PC-3 (cell line): Measurements from ENCODE around the gene RHOXF1. TPM values are rescaled to one million over a fixed set of nuclear protein-coding genes. Genes with fewer than 3 reads are reported as not detected.
"Not testable (repeated sequence)": the region's sequence is repeated elsewhere in the genome, so short reads cannot be mapped to it uniquely, and the experiment has no call there.

ENCODE experiments used
- ATAC-seq: fragments of 200-7000 bp; cut with Tn5 transposase; 2 replicates; pipeline ENCODE4 v1.9.1; 2020; ENCODE audit warnings: mild to moderate bottlenecking, moderate library complexity
- BruUV-seq: library from RNA; stranded (reverse); fragments of 400-500 nt; replicated peaks from 2 replicates; lab custom pipeline; 2021; lab: Mats Ljungman, UMichigan
- CTCF ChIA-PET: fragments of 300-600 bp; sonication (Branson Sonifier 250); formaldehyde crosslinking; loops from one replicate; lab custom pipeline; 2022; ENCODE audit warnings: antibody characterized with exemption; lab: Charles Lee
- POLR2A ChIA-PET: fragments of 300-600 bp; sonication (Branson Sonifier 250); formaldehyde crosslinking; loops from one replicate; lab custom pipeline; 2022; ENCODE audit warnings: antibody characterized with exemption; ENCODE audit not compliant: unreplicated experiment; lab: Charles Lee
- DNase-seq: peaks from one replicate; pipeline ENCODE4 v3.0.0-alpha.2; 2015
- H2AFZ ChIP-seq: fragments of 300-600 bp; sonication (generic); 2 replicates; pipeline ENCODE4 v1.6.0; 2016; ENCODE audit warnings: antibody characterized with exemption, low read length
- H3F3A ChIP-seq: fragments of 300-600 bp; sonication (generic); one replicate; pipeline ENCODE4 v1.6.0; 2017; ENCODE audit warnings: antibody characterized with exemption, low read length, control low read depth, mild to moderate bottlenecking; ENCODE audit not compliant: unreplicated experiment
- H3K27ac ChIP-seq: fragments of 300-600 bp; sonication (generic); 2 replicates; pipeline ENCODE4 v1.5.1; 2016; ENCODE audit warnings: mild to moderate bottlenecking, low read length
- H3K27me3 ChIP-seq: fragments of 300-600 bp; sonication (generic); 2 replicates; pipeline ENCODE4 v1.6.1; 2016; ENCODE audit warnings: low read length, mixed read lengths
- H3K36me3 ChIP-seq: fragments of 300-600 bp; sonication (generic); 2 replicates; pipeline ENCODE4 v1.6.1; 2016; ENCODE audit warnings: low read depth, mixed run types, low read length, mixed read lengths
- H3K4me1 ChIP-seq: fragments of 300-600 bp; sonication (generic); 2 replicates; pipeline ENCODE4 v1.5.1; 2016; ENCODE audit warnings: low read length; ENCODE audit not compliant: insufficient read depth
- H3K4me2 ChIP-seq: fragments of 300-600 bp; sonication (generic); 2 replicates; pipeline ENCODE4 v1.6.0; 2016; ENCODE audit warnings: low read length
- H3K4me3 ChIP-seq: fragments of 300-600 bp; sonication (generic); 2 replicates; pipeline ENCODE4 v1.5.1; 2016; ENCODE audit warnings: mild to moderate bottlenecking, low read length, mixed read lengths
- H3K79me2 ChIP-seq: fragments of 300-600 bp; sonication (generic); 2 replicates; pipeline ENCODE4 v1.6.1; 2017; ENCODE audit warnings: low read length, mixed read lengths
- H3K9ac ChIP-seq: fragments of 300-600 bp; sonication (generic); 2 replicates; pipeline ENCODE4 v1.6.0; 2016; ENCODE audit warnings: mild to moderate bottlenecking, low read length
- H3K9me2 ChIP-seq: fragments of 300-600 bp; sonication (generic); replicated peaks from 2 replicates; pipeline ENCODE4 v1.6.1; 2016; ENCODE audit warnings: mixed run types, low read length, mixed read lengths
- H3K9me3 ChIP-seq: fragments of 300-600 bp; sonication (generic); 2 replicates; pipeline ENCODE4 v1.6.1; 2016; ENCODE audit warnings: low read length, mixed read lengths
- H4K20me1 ChIP-seq: fragments of 300-600 bp; sonication (generic); 2 replicates; pipeline ENCODE4 v1.6.1; 2016; ENCODE audit warnings: low read length, mixed read lengths
- CTCF ChIP-seq: fragments of 300-600 bp; sonication (generic); conservative IDR thresholded peaks from 2 replicates; pipeline ENCODE4 v1.5.1; 2017; ENCODE audit warnings: antibody characterized with exemption, low read depth, mild to moderate bottlenecking, low read length
- EZH2 ChIP-seq: fragments of 300-600 bp; sonication (generic); IDR thresholded peaks from one replicate; pipeline ENCODE4 v1.6.1; 2017; ENCODE audit warnings: antibody characterized with exemption, mild to moderate bottlenecking, low read length; ENCODE audit not compliant: unreplicated experiment
- EZH2phosphoT487 ChIP-seq: fragments of 300-600 bp; sonication (generic); IDR thresholded peaks from 2 replicates; pipeline ENCODE4 v1.6.1; 2018; ENCODE audit warnings: mild to moderate bottlenecking, antibody characterized with exemption, low read length, borderline replicate concordance
- intact Hi-C: fragments of 100-400 bp; cut with micrococcal nuclease; formaldehyde crosslinking; loops from 2 replicates; pipeline ENCODE4 v1.9.0; 2023
- total RNA-seq: library from RNA; depleted of rRNA; stranded (reverse); fragments of >200 nt; gene quantifications from 2 replicates; pipeline ENCODE4 v1.2.3, GENCODE V29; 2014

The RHOXF1 gene
- total RNA-seq, 1 experiment from 2014 or later = not detected

GRCh38 chrX:120109378-120109777 lies 6.3 kb downstream of the RHOXF1 start:
- intact Hi-C loops = no loop called here
- CTCF ChIA-PET = no interaction called here
- no peak for DNase-seq
- Histone ChIP-seq H2AFZ (no peak overlapping the region), H3K4me2 (no peak overlapping the region), H3K4me3 (no peak overlapping the region), H3K79me2 (no peaks in the 10 kb centered on the region), H3K9me3 (no peaks in the 10 kb centered on the region), H3K27me3 (no peaks in the 10 kb centered on the region), H3K9ac (no peak overlapping the region), H3K4me1 (peaks cover 5% of the 10 kb centered on the region; the same call in 1 of the 2 replicates), H3F3A (no peaks in the 10 kb centered on the region), H3K36me3 (no peaks in the 10 kb centered on the region), H3K27ac (no peak overlapping the region), H4K20me1 (no peaks in the 10 kb centered on the region), H3K9me2 (no peaks in the 10 kb centered on the region)
- BruUV-seq = no TSS peak
- POLR2A ChIA-PET = no interaction called here
- TF ChIP-seq EZH2 (no peak), EZH2phosphoT487 (no peak), CTCF (no peak)
- ATAC-seq = no peak

- H3K27me3 ChIP-seq, H3F3A ChIP-seq, H3K9me3 ChIP-seq, intact Hi-C loops, H3K27ac ChIP-seq, H3K4me1 ChIP-seq, H3K79me2 ChIP-seq, H2AFZ ChIP-seq, ATAC-seq, H3K9me2 ChIP-seq, CTCF ChIA-PET, DNase-seq, POLR2A ChIA-PET, H3K4me3 ChIP-seq, H3K9ac ChIP-seq, H4K20me1 ChIP-seq, H3K36me3 ChIP-seq, BruUV-seq, H3K4me2 ChIP-seq: not testable (repeated sequence)
These were observed 11.0 kb downstream of the RHOXF1 start for GRCh38 chrX:120104707-120105106.

- CTCF ChIA-PET, H2AFZ ChIP-seq, H3K79me2 ChIP-seq, H3K4me1 ChIP-seq, H3K4me3 ChIP-seq, H3K9me2 ChIP-seq, H3K36me3 ChIP-seq, H3K4me2 ChIP-seq, POLR2A ChIA-PET, DNase-seq, H3F3A ChIP-seq, H3K9ac ChIP-seq, intact Hi-C loops, H3K27ac ChIP-seq, H3K27me3 ChIP-seq, ATAC-seq, H4K20me1 ChIP-seq, H3K9me3 ChIP-seq, BruUV-seq: not testable (repeated sequence)
These were observed 14.7 kb downstream of the RHOXF1 start for GRCh38 chrX:120101057-120101456.

- no peak overlapping the region for H3K4me3 ChIP-seq
- ChIA-PET POLR2A (no interaction called here), CTCF (no interaction called here)
- H4K20me1 ChIP-seq = no peaks in the 10 kb centered on the region
- no peaks in the 10 kb centered on the region for H3K36me3 ChIP-seq
- intact Hi-C loops = no loop called here
- DNase-seq = no peak
- no peaks in the 10 kb centered on the region for H3K9me3 ChIP-seq
- no peaks in the 10 kb centered on the region for H3F3A ChIP-seq
- no peaks in the 10 kb centered on the region for H3K27me3 ChIP-seq
- no peak overlapping the region for H3K4me2 ChIP-seq
- H2AFZ ChIP-seq = no peak overlapping the region
- BruUV-seq = no TSS peak
- no peaks in the 10 kb centered on the region for H3K4me1 ChIP-seq
- no peak for ATAC-seq
- no peaks in the 10 kb centered on the region for H3K9me2 ChIP-seq
- TF ChIP-seq EZH2 (no peak), EZH2phosphoT487 (no peak), CTCF (peak; percentile 24; the same call in 1 of the 2 replicates)
- no peak overlapping the region for H3K27ac ChIP-seq
- no peak overlapping the region for H3K9ac ChIP-seq
- H3K79me2 ChIP-seq = no peaks in the 10 kb centered on the region
These were observed 25.5 kb downstream of the RHOXF1 start for GRCh38 chrX:120090208-120090607.
